Subcutaneous adipose tissue (tissue), 4 donors: ENCODE measurements around the gene KIFAP3. TPM values are rescaled to one million over a fixed set of nuclear protein-coding genes. Genes with fewer than 3 reads are reported as not detected.

Experiments used
- CTCF ChIP-seq: fragments of 450-650 bp; IDR thresholded peaks from one replicate; pipeline ENCODE4 v1.5.1; 2016; ENCODE audit warnings: low read depth, mild to moderate bottlenecking, control low read depth, antibody characterized with exemption, moderate library complexity
- total RNA-seq, 4 donors: library from RNA; depleted of rRNA; stranded (reverse); fragments of >200 nt; gene quantifications; one replicate each; pipeline ENCODE4 v1.1.0, GENCODE V29; 2016

The KIFAP3 gene
- total RNA-seq, 4 donors from 2014 or later, result 23.4 to 35.2 (median 30.4) TPM

- TF ChIP-seq CTCF, result no peak
These were observed 132.3 kb downstream of the KIFAP3 start for GRCh38 chr1:169941982-169942830.

GRCh38 chr1:169933984-169934725 lies 140.3 kb downstream of the KIFAP3 start:
- no peak for TF ChIP-seq CTCF

- no peak for TF ChIP-seq CTCF
These were observed 142.7 kb downstream of the KIFAP3 start for GRCh38 chr1:169931795-169932231.

GRCh38 chr1:169929210-169929526 lies 145.3 kb downstream of the KIFAP3 start:
- no peak for TF ChIP-seq CTCF

GRCh38 chr1:169928438-169929209 lies 145.9 kb downstream of the KIFAP3 start:
- TF ChIP-seq CTCF, result no peak

- TF ChIP-seq CTCF, result no peak
These were observed 148.7 kb downstream of the KIFAP3 start for GRCh38 chr1:169925505-169926482.
